GM19324 (cell line): ENCODE data around the gene EFL1.
A peak's percentile ranks its signal among the peaks of the same experiment; 100 is the strongest.

ENCODE experiments used
- ATAC-seq: cut with Tn5 transposase; IDR thresholded peaks from one replicate; pipeline ENCODE4 v1.9.1; 2021; ENCODE audit warnings: mild to moderate bottlenecking, moderate library complexity; ENCODE audit not compliant: unreplicated experiment, low FRiP score

The EFL1 gene

GRCh38 chr15:82128401-82129148 is 134.0 kb downstream of the EFL1 start:
- ATAC-seq = no peak

- no peak for ATAC-seq
These were observed 135.0 kb downstream of the EFL1 start for GRCh38 chr15:82127581-82127980.

GRCh38 chr15:82126346-82126745 is 136.2 kb downstream of the EFL1 start:
- ATAC-seq = no peak

GRCh38 chr15:82124331-82125263 is 137.9 kb downstream of the EFL1 start:
- ATAC-seq = no peak

- no peak for ATAC-seq
These were observed 139.7 kb downstream of the EFL1 start for GRCh38 chr15:82122746-82123400.

GRCh38 chr15:82118040-82118439 is 144.5 kb downstream of the EFL1 start:
- no peak for ATAC-seq

- ATAC-seq = no peak
These were observed 145.2 kb downstream of the EFL1 start for GRCh38 chr15:82117296-82117695.

- no peak for ATAC-seq
These were observed 147.9 kb downstream of the EFL1 start for GRCh38 chr15:82114660-82115059.

GRCh38 chr15:82113106-82113715 is 149.3 kb downstream of the EFL1 start:
- no peak for ATAC-seq

- ATAC-seq = no peak
These were observed 150.6 kb downstream of the EFL1 start for GRCh38 chr15:82111918-82112317.

- ATAC-seq = no peak
These were observed 152.4 kb downstream of the EFL1 start for GRCh38 chr15:82110144-82110543.

GRCh38 chr15:82108489-82109078 is 153.9 kb downstream of the EFL1 start:
- peak; percentile 76 for ATAC-seq

GRCh38 chr15:82106679-82107078 is 155.9 kb downstream of the EFL1 start:
- ATAC-seq = no peak

- ATAC-seq = no peak
These were observed 156.9 kb downstream of the EFL1 start for GRCh38 chr15:82105451-82106215.

GRCh38 chr15:82103468-82103867 is 159.1 kb downstream of the EFL1 start:
- ATAC-seq = no peak

- ATAC-seq = no peak
These were observed 162.2 kb downstream of the EFL1 start for GRCh38 chr15:82100111-82100929.

- ATAC-seq = no peak
These were observed 163.9 kb downstream of the EFL1 start for GRCh38 chr15:82098674-82099073.

GRCh38 chr15:82095803-82096202 is 166.7 kb downstream of the EFL1 start:
- no peak for ATAC-seq

- no peak for ATAC-seq
These were observed 168.7 kb downstream of the EFL1 start for GRCh38 chr15:82093774-82094211.
